NCI-H748 (cell line): Measurements from ENCODE around the gene PDK2.

ENCODE experiments used
- DNase-seq: peaks from one replicate; lab custom pipeline; 2025; ENCODE audit not compliant: unreplicated experiment; lab: John Stamatoyannopoulos, UW

The PDK2 gene

DNA sequence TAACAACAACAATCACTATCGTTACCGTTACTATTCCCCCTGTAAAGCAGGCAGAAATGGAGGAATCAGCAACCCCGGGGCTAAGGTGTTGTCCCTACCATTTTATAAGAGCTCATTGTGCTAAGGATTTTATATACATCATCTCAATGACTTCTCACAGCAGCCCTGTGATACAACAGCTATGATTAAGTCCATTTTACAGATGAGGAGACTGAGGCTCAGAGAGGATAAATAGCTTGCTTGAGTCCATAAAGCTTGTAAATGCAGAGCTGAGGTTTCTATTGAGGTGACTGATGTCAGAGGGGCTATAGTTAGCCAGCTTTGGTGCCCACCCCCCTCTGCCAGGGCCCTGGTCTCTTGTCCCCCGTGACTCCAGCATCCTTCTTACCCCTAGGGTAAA lies 16.7 kb upstream of the PDK2 start:
- no peak for DNase-seq

GRCh38 chr17:50079334-50080095 lies 15.6 kb upstream of the PDK2 start:
- DNase-seq, result no peak

- no peak for DNase-seq
Observed at GRCh38 chr17:50080096-50080480, 15.1 kb upstream of the PDK2 start.

DNA sequence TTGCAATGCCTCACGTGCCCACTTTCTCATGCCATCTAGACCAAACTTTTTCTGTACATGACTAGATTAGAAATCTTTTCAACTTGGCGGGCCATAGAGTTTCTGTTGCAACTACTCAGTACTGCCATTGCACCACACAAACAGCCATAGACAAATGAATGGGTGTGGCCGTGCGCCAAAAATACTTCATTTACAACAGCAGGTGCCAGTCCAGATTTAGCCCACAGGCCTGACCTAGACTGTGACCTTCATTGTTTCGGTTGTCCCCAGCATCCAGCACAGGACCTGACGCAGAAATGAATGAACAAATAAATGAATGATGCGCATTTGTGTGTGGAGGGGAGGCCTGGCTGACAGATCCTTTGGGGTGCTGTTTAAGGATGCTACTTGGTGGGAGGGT lies 14.3 kb upstream of the PDK2 start:
- no peak for DNase-seq

- DNase-seq, result no peak
Observed at GRCh38 chr17:50081757-50082156, 13.4 kb upstream of the PDK2 start.

GRCh38 chr17:50087246-50087911 lies 7.8 kb upstream of the PDK2 start:
- DNase-seq, result peak; percentile 70

GRCh38 chr17:50087912-50088405 lies 7.2 kb upstream of the PDK2 start:
- DNase-seq, result no peak

DNA sequence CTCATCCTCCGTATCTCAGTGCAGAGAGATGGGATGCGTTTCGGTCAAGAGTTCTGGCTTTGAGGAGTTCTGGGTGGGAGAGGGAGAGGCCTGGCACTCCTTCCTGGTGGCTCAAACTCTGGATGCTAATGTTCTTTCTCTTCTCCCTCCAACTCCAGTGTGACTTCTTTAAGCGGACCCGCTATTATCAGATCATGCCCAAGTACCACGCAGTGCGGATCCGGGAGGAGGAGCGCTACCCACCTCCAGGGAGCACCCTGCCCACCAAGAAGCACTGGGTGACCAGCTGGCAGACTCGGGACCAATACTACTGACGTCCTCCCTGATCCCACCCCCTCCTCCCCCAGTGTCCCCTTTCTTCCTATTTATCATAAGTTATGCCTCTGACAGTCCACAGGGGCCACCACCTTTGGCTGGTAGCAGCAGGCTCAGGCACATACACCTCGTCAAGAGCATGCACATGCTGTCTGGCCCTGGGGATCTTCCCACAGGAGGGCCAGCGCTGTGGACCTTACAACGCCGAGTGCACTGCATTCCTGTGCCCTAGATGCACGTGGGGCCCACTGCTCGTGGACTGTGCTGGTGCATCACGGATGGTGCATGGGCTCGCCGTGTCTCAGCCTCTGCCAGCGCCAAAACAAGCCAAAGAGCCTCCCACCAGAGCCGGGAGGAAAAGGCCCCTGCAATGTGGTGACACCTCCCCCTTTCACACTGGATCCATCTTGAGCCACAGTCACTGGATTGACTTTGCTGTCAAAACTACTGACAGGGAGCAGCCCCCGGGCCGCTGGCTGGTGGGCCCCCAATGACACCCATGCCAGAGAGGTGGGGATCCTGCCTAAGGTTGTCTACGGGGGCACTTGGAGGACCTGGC lies 6.0 kb upstream of the PDK2 start:
- DNase-seq, result no peak

DNA sequence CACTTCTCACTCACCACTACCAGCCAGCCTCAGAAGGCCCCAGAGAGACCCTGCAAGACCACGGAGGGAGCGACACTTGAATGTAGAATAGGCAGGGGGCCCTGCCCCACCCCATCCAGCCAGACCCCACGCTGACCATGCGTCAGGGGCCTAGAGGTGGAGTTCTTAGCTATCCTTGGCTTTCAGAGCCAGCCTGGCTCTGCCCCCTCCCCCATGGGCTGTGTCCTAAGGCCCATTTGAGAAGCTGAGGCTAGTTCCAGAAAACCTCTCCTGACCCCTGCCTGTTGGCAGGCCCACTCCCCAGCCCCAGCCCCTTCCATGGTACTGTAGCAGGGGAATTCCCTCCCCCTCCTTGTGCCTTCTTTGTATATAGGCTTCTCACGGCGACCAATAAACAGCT lies 5.1 kb upstream of the PDK2 start:
- DNase-seq, result no peak

- DNase-seq, result no peak
Observed at GRCh38 chr17:50090971-50091917, 3.9 kb upstream of the PDK2 start.

GRCh38 chr17:50091918-50092285 lies 3.2 kb upstream of the PDK2 start:
- DNase-seq, result no peak

DNA sequence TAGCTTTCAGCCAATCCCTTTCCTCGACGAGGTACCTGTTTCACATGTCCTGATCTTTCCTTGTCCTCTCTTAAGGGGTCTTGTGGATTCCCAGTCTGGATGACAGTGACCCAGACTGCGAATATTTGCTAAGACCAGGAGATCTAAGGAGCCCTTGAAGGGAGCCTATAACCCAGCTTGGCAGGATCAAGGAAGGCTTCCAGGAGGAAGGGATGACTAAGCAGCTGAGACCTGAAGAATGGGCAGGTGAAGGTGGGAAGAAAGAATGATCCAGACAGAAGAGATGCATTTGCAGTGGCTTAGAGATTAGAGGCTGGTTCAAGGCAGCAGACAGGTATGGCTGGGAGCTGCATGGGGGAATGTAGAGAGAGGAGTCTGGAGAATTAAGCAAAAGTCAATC lies 1.9 kb upstream of the PDK2 start:
- DNase-seq, result no peak

GRCh38 chr17:50093807-50094206 lies 1.3 kb upstream of the PDK2 start:
- DNase-seq, result no peak

DNA sequence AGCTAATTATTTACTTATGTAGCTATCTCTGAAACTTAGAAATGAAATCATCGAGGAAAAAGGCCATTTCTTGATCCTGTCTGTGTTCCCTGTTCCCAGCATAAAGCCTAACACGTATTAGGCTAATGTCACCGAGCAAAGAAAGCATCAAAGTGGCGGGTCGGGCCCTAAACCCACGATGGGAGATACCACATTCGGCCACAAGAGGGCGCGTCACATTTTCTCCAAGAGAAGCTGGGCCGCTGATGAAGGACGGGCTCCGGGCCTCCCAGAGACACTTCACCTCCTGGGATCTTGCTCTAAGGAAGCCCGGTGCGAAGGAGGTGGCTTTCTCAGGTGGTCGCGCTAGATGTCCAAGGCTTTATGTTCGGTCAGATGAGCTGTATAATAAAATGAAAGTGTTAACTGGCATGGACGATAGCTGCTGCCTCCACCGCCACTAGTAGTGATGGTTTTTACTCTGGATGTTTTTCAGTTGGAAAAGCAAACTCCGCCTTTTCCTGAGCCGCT lies 853 bp upstream of the PDK2 start:
- peak; percentile 87 for DNase-seq

GRCh38 chr17:50095626-50096037 lies 481 bp downstream of the PDK2 start:
- DNase-seq, result peak; percentile 25

- DNase-seq, result no peak
Observed at GRCh38 chr17:50096092-50096491, 941 bp downstream of the PDK2 start.

DNA sequence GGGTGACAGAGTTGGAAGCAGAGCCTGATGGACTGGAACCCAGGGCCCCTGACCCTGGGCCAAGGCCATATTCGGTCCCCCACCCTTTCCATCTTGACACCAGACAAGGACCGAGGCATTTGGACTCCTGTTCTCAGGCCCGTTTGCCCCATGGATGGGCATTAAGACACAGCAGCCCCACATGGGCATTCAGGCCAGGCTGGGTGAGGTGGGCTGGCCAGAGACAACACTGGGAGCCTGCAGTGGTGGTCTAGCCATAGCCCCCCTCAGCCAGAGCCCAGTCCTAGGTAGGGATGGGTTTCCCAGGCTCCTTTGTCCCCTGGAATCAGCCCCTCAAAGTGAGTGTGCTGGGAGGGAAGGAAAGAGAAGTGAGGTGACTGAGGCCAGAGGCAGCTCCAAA lies 1.6 kb downstream of the PDK2 start:
- DNase-seq, result no peak

DNA sequence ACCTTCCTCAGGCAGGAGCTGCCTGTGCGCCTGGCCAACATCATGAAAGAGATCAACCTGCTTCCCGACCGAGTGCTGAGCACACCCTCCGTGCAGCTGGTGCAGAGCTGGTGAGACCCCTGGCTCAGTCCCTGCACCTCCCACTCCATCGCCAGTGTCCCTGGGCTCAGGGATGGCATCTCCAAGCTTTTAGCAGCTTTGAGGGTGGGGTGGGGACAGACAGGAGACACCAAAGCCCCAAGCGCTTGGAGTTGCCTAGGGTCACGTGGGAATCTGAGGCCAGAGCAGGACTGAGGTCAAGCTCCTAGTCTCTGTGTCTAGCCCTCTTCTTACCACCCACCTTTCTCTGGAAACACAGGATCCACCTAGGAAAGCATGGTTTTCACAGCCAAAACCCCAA lies 2.3 kb downstream of the PDK2 start:
- no peak for DNase-seq

- no peak for DNase-seq
Observed at GRCh38 chr17:50097926-50098325, 2.8 kb downstream of the PDK2 start.

GRCh38 chr17:50098583-50098982 lies 3.4 kb downstream of the PDK2 start:
- DNase-seq, result no peak
